GM19438 (cell line): ENCODE data around the gene NAA38.
A peak's percentile ranks its signal among the peaks of the same experiment; 100 is the strongest.

Experiments used
- ATAC-seq: cut with Tn5 transposase; IDR thresholded peaks from one replicate; pipeline ENCODE4 v1.9.1; 2021; ENCODE audit warnings: low read depth; ENCODE audit not compliant: unreplicated experiment

NAA38 gene

GRCh38 chr17:7854078-7854777, 3.1 kb downstream of the NAA38 start:
- no peak for ATAC-seq

GRCh38 chr17:7853691-7854038, 3.7 kb downstream of the NAA38 start:
- no peak for ATAC-seq

- ATAC-seq: no peak
Observed at GRCh38 chr17:7852919-7853690, 4.3 kb downstream of the NAA38 start.

- no peak for ATAC-seq
Observed at GRCh38 chr17:7852262-7852670, 5.1 kb downstream of the NAA38 start.

GRCh38 chr17:7851438-7852261, 5.7 kb downstream of the NAA38 start:
- no peak for ATAC-seq

- no peak for ATAC-seq
Observed at GRCh38 chr17:7850701-7851437, 6.5 kb downstream of the NAA38 start.

- ATAC-seq: no peak
Observed at GRCh38 chr17:7849751-7850504, 7.4 kb downstream of the NAA38 start.

DNA sequence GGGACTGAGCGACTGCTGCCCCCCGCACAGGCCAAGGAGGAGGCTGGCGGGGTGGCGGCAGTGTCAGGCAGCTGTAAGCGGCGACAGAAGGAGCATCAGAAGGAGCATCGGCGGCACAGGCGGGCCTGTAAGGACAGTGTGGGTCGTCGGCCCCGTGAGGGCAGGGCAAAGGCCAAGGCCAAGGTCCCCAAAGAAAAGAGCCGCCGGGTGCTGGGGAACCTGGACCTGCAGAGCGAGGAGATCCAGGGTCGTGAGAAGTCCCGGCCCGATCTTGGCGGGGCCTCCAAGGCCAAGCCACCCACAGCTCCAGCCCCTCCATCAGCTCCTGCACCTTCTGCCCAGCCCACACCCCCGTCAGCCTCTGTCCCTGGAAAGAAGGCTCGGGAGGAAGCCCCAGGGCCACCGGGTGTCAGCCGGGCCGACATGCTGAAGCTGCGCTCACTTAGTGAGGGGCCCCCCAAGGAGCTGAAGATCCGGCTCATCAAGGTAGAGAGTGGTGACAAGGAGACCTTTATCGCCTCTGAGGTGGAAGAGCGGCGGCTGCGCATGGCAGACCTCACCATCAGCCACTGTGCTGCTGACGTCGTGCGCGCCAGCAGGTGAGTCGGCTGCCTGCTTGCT, 8.1 kb downstream of the NAA38 start:
- no peak for ATAC-seq

- ATAC-seq: no peak
Observed at GRCh38 chr17:7848739-7849129, 8.6 kb downstream of the NAA38 start.

- no peak for ATAC-seq
Observed at GRCh38 chr17:7848131-7848579, 9.2 kb downstream of the NAA38 start.

DNA sequence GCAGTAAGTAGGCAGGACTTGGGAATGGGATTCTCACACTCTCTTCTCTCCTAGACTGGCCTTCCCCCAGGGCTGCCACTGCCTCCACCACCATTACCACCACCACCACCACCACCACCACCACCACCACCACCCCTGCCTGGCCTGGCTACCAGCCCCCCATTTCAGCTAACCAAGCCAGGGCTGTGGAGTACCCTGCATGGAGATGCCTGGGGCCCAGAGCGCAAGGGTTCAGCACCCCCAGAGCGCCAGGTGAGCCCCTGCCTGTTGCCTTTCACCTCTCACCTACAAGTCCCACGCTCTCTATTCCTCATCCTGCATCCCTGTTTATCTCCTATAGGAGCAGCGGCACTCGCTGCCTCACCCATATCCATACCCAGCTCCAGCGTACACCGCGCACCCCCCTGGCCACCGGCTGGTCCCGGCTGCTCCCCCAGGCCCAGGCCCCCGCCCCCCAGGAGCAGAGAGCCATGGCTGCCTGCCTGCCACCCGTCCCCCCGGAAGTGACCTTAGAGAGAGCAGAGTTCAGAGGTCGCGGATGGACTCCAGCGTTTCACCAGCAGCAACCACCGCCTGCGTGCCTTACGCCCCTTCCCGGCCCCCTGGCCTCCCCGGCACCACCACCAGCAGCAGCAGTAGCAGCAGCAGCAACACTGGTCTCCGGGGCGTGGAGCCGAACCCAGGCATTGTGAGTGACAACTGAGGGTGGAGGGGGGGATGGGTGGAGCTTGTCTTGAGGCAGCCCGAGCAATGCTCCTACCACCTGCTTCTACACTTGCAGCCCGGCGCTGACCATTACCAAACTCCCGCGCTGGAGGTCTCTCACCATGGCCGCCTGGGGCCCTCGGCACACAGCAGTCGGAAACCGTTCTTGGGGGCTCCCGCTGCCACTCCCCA, 10.3 kb downstream of the NAA38 start:
- ATAC-seq: no peak

GRCh38 chr17:7846063-7846735, 11.2 kb downstream of the NAA38 start:
- ATAC-seq: no peak

GRCh38 chr17:7845359-7846062, 11.8 kb downstream of the NAA38 start:
- no peak for ATAC-seq

- ATAC-seq: peak; percentile 42
Observed at GRCh38 chr17:7844292-7845154, 12.8 kb downstream of the NAA38 start.

DNA sequence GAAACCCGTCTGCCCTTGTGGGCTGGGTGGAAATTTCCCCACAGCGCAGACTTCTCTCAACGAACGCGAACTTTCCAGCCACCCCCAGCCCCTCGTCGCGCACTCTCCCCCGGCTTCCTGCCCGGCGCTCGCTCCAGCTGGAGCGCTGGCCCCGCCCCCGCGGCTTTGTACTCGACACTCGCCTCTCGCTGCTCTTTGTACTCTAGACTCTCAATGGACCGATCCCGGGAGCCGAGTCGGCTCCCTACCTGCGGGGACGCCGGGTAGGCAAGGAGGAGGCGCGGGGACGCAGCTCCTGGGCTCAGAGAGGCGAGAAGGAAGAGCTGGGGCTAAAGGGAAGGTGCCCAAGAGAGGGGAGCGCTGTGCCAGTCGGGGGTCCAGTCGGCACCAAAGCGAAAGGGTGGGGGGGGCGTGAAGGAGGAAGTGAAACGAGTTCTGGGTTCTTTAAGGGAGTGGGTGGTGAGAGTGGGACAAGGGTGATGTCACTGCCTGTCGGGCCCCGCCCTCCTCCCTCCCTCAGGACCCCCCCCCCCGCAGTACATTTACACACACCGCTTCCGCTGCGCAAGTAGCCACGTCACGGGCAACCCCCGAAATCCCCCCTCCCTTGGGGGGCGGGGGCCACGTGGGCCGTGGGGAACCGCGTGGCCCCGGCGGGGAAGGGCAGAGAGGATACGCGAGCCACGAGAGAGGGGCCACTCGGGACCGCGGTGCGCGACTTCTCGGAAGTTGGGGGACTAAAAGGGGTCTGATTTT, 13.6 kb downstream of the NAA38 start:
- ATAC-seq: peak; percentile 26

DNA sequence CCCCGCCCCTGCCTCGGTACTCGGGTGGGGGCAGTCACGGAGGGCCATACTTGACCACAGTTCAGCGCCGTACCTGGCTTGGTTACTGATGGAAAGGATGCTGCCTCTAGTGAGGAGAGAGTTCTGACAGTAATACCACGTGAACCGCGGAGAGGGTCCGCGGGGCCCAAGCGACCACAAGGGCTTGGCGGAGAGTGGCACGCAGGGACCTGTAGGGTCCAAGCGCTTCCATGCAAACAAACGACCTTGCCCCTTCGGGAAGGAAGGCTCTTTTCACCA, 14.2 kb downstream of the NAA38 start:
- no peak for ATAC-seq
